ENCODE measurements around the gene KRT35. TPM values are rescaled to one million over a fixed set of nuclear protein-coding genes. Genes with fewer than 3 reads are reported as not detected.

Gene KRT35
- total and polyA plus RNA-seq, 7 donors = not detected

GRCh38 chr17:41442739-41443138 lies 38.2 kb downstream of the KRT35 start:
- TF ChIP-seq POLR2AphosphoS5 (IDR thresholded peaks at IDR 0.05) = no peak
- TF ChIP-seq POLR2A (IDR thresholded peaks at IDR 0.05) = no peak
- TF ChIP-seq CTCF (IDR thresholded peaks at IDR 0.05) = no peak
- no peak for TF ChIP-seq EP300 (IDR thresholded peaks at IDR 0.05)
- Histone ChIP-seq H3K4me1 (no peaks in the 10 kb centered on the region), H3K4me3 (no peak overlapping the region), H3K36me3 (no peaks in the 10 kb centered on the region), H3K9me3 (no peaks in the 10 kb centered on the region), H3K27ac (no peak overlapping the region), H3K27me3 (peaks cover 0 to 8% (median 0%) of the 10 kb centered on the region in 3 donors)
- 82 to 85% methylated on average over 4 of the region's 4 CpGs for WGBS, 2 donors
- intact Hi-C loops (cut with DNase I) = no loop called here
- DNase-seq = no peak

- Histone ChIP-seq H3K27me3 (peaks cover 0 to 8% (median 0%) of the 10 kb centered on the region in 3 donors), H3K36me3 (no peaks in the 10 kb centered on the region), H3K4me3 (no peak within 1 kb of the TSS), H3K4me1 (no peaks in the 10 kb centered on the region), H3K27ac (no peak within 1 kb of the TSS), H3K9me3 (no peaks in the 10 kb centered on the region)
- intact Hi-C loops (cut with DNase I) = no loop called here
- WGBS, 2 donors = 91 to 93% methylated on average over 10 of the region's 10 CpGs
- no peak for DNase-seq
- no peak for TF ChIP-seq POLR2AphosphoS5 (IDR thresholded peaks at IDR 0.05)
- no peak for TF ChIP-seq EP300 (IDR thresholded peaks at IDR 0.05)
- TF ChIP-seq POLR2A (IDR thresholded peaks at IDR 0.05) = no peak
- no peak for TF ChIP-seq CTCF (IDR thresholded peaks at IDR 0.05)
Measured at GRCh38 chr17:41440531-41441033, 40.4 kb downstream of the KRT35 start, which contains the start of gene KRT38. KRT38 (minus strand) TSS chr17:41440983; CDS start chr17:41440921, 62 bp downstream.

- 66 to 72% methylated on average over 5 of the region's 5 CpGs for WGBS, 2 donors
- Histone ChIP-seq H3K4me1 (peaks cover 0 to 6% (median 2%) of the 10 kb centered on the region in 4 donors), H3K4me3 (no peak overlapping the region), H3K36me3 (no peaks in the 10 kb centered on the region), H3K27ac (no peak overlapping the region), H3K27me3 (peaks cover 0 to 8% (median 0%) of the 10 kb centered on the region in 3 donors), H3K9me3 (no peaks in the 10 kb centered on the region)
- no peak for DNase-seq
- intact Hi-C loops (cut with DNase I) = no loop called here
- TF ChIP-seq POLR2AphosphoS5 (IDR thresholded peaks at IDR 0.05) (no peak), POLR2A (IDR thresholded peaks at IDR 0.05) (no peak), EP300 (IDR thresholded peaks at IDR 0.05) (no peak), CTCF (IDR thresholded peaks at IDR 0.05) (no peak)
Measured at GRCh38 chr17:41439375-41439774, 41.6 kb downstream of the KRT35 start.

GRCh38 chr17:41437769-41438168 lies 43.2 kb downstream of the KRT35 start:
- TF ChIP-seq POLR2AphosphoS5 (IDR thresholded peaks at IDR 0.05) = no peak
- no peak for TF ChIP-seq EP300 (IDR thresholded peaks at IDR 0.05)
- no peak for TF ChIP-seq POLR2A (IDR thresholded peaks at IDR 0.05)
- TF ChIP-seq CTCF (IDR thresholded peaks at IDR 0.05) = no peak
- no peaks in the 10 kb centered on the region for H3K36me3 ChIP-seq
- 83 to 88% methylated on average over 9 of the region's 9 CpGs for WGBS, 2 donors
- H3K4me3 ChIP-seq = no peak overlapping the region
- H3K27ac ChIP-seq = no peak overlapping the region
- peaks cover 0 to 14% (median 5%) of the 10 kb centered on the region in 4 donors for H3K4me1 ChIP-seq
- no peak for DNase-seq
- no peaks in the 10 kb centered on the region for H3K9me3 ChIP-seq
- intact Hi-C loops (cut with DNase I) = no loop called here
- H3K27me3 ChIP-seq = peaks cover 0 to 8% (median 0%) of the 10 kb centered on the region in 3 donors

- no peaks in the 10 kb centered on the region for H3K36me3 ChIP-seq
- no peak overlapping the region for H3K4me3 ChIP-seq
- no peak for DNase-seq
- WGBS, 2 donors = 78 to 81% methylated on average over 7 of the region's 7 CpGs
- H3K27me3 ChIP-seq = peaks cover 0 to 5% (median 0%) of the 10 kb centered on the region in 3 donors
- TF ChIP-seq CTCF (IDR thresholded peaks at IDR 0.05) (no peak), POLR2A (IDR thresholded peaks at IDR 0.05) (no peak), POLR2AphosphoS5 (IDR thresholded peaks at IDR 0.05) (no peak), EP300 (IDR thresholded peaks at IDR 0.05) (no peak)
- H3K9me3 ChIP-seq = no peaks in the 10 kb centered on the region
- H3K27ac ChIP-seq = no peak overlapping the region
- intact Hi-C loops (cut with DNase I) = no loop called here
- H3K4me1 ChIP-seq = peaks cover 0 to 14% (median 5%) of the 10 kb centered on the region in 4 donors
Measured at GRCh38 chr17:41437254-41437653, 43.7 kb downstream of the KRT35 start.
